Common myeloid progenitor, CD34-positive (primary cell): Measurements from ENCODE around the gene VPS50. TPM values are rescaled to one million over a fixed set of nuclear protein-coding genes. Genes with fewer than 3 reads are reported as not detected.

ENCODE experiments used
- CTCF ChIA-PET: fragments of 350-600 bp; sonication (Branson Sonifier 250); formaldehyde crosslinking; loops from one replicate; lab custom pipeline; 2021; ENCODE audit warnings: antibody characterized with exemption; lab: Charles Lee
- POLR2A ChIA-PET: fragments of 350-600 bp; sonication (Branson Sonifier 250); formaldehyde crosslinking; loops from one replicate; lab custom pipeline; 2021; ENCODE audit warnings: antibody characterized with exemption; lab: Charles Lee
- DNase-seq, 3 donors: peaks; one replicate each; pipeline versions ENCODE4 v3.0.0 to v3.0.0-alpha.2; 2013
- H3K27ac ChIP-seq, 2 experiments: 1 replicate in 1 of 2; 2 replicates in 1 of 2; pipeline ENCODE4 v1.7.0; 2013; ENCODE audit warnings: inconsistent platforms in 2 of 2, low read length in 2 of 2, mild to moderate bottlenecking in 2 of 2, low read depth in 1 of 2, moderate library complexity in 1 of 2; ENCODE audit not compliant: severe bottlenecking in 2 of 2, insufficient read depth in 1 of 2, poor library complexity in 1 of 2
- H3K27me3 ChIP-seq, 5 experiments: replicated peaks in 2 of 5; 1 replicate in 3 of 5; 2 replicates in 2 of 5; pipeline versions ENCODE4 v1.6.1 to v1.7.0; 2013; ENCODE audit warnings: low read length in 4 of 5, mild to moderate bottlenecking in 2 of 5, moderate library complexity in 2 of 5, inconsistent platforms in 1 of 5; ENCODE audit not compliant: insufficient read depth in 5 of 5, control insufficient read depth in 4 of 5
- H3K36me3 ChIP-seq, 4 experiments: 1 replicate in 2 of 4; 2 replicates in 2 of 4; pipeline versions ENCODE4 v1.6.1 to v1.7.0; 2013; ENCODE audit warnings: low read length in 3 of 4, control low read depth in 1 of 4, mild to moderate bottlenecking in 1 of 4; ENCODE audit not compliant: control insufficient read depth in 4 of 4, insufficient read depth in 4 of 4
- H3K4me1 ChIP-seq, 4 experiments: 1 replicate in 3 of 4; 2 replicates in 1 of 4; pipeline versions ENCODE4 v1.6.1 to v1.7.1; 2013; ENCODE audit warnings: low read length in 3 of 4, mild to moderate bottlenecking in 3 of 4, control low read depth in 1 of 4, inconsistent platforms in 1 of 4, moderate library complexity in 1 of 4; ENCODE audit not compliant: control insufficient read depth in 4 of 4, insufficient read depth in 4 of 4; ENCODE audit errors: control extremely low read depth in 1 of 4
- H3K4me3 ChIP-seq, 7 experiments: 1 replicate in 4 of 7; 2 replicates in 3 of 7; pipeline versions ENCODE4 v1.5.1 to v1.7.0; 2013; ENCODE audit warnings: mild to moderate bottlenecking in 7 of 7, low read length in 6 of 7, moderate library complexity in 6 of 7, inconsistent platforms in 2 of 7, low read depth in 2 of 7, control low read depth in 1 of 7; ENCODE audit not compliant: insufficient read depth in 4 of 7, control insufficient read depth in 1 of 7; ENCODE audit errors: extremely low read depth in 1 of 7
- H3K9me3 ChIP-seq, 5 experiments: 1 replicate in 4 of 5; 2 replicates in 1 of 5; pipeline versions ENCODE4 v1.6.1 to v1.7.1; 2013; ENCODE audit warnings: low read length in 4 of 5, mild to moderate bottlenecking in 2 of 5, inconsistent platforms in 1 of 5, low read depth in 1 of 5, moderate library complexity in 1 of 5; ENCODE audit not compliant: control insufficient read depth in 4 of 5, insufficient read depth in 2 of 5; ENCODE audit errors: control extremely low read depth in 1 of 5
- WGBS: methylation state at CpG from one replicate; pipeline ENCODE4 v1.1.5; 2013; ENCODE audit not compliant: insufficient coverage; 5-methylcytosine and 5-hydroxymethylcytosine counted together
- polyA plus RNA-seq: library from polyadenylated mRNA; unstranded; fragments of 120-200 nt; gene quantifications from one replicate; pipeline ENCODE4 v1.2.1, GENCODE V29; 2013

Gene VPS50, protein sequence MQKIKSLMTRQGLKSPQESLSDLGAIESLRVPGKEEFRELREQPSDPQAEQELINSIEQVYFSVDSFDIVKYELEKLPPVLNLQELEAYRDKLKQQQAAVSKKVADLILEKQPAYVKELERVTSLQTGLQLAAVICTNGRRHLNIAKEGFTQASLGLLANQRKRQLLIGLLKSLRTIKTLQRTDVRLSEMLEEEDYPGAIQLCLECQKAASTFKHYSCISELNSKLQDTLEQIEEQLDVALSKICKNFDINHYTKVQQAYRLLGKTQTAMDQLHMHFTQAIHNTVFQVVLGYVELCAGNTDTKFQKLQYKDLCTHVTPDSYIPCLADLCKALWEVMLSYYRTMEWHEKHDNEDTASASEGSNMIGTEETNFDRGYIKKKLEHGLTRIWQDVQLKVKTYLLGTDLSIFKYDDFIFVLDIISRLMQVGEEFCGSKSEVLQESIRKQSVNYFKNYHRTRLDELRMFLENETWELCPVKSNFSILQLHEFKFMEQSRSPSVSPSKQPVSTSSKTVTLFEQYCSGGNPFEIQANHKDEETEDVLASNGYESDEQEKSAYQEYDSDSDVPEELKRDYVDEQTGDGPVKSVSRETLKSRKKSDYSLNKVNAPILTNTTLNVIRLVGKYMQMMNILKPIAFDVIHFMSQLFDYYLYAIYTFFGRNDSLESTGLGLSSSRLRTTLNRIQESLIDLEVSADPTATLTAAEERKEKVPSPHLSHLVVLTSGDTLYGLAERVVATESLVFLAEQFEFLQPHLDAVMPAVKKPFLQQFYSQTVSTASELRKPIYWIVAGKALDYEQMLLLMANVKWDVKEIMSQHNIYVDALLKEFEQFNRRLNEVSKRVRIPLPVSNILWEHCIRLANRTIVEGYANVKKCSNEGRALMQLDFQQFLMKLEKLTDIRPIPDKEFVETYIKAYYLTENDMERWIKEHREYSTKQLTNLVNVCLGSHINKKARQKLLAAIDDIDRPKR
- 17.5 TPM for polyA plus RNA-seq

DNA sequence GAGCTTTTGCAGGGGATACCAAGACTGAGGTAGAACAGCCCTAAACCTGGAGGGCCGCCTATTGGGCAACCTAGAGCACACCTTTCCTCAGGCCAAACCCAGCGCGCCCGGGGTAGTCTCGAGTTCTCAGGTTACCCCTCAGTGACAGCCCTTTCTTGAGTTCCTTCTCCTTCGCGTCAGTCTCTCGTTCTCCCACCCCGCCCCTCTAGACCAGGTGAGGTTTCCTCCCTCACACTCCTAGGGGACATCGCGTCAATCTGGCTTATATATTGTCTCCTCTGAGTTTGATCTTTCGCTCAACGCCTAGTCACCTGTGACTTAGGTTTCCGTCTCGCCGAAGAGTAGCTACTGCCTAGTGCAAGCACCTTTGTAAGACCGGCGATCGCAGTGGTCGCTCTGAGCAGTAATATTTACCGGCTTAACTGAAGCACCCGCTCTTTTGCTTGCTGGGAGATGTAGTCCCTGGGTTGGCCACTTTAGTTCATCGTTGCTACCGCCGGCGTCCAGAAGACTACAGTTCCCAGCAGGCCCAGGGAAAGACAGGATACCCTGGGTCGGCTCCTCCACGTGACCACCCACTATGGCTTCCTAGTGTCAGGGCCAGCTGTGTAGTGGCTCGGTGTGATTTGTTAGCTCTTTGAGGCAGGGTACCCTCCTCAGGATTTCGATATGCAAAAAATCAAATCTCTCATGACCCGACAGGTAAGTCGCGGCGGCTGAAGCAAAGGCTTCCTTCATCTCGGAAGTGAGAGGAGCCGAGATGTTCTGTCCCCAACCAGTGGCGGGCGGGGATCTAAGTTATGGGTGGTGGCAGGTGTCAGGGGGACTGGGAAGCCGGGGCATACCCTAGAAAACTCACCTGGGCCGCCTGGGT is at the start of gene VPS50:
Gene VPS50, plus strand, starts transcription at position 568 of the 874 bp plus-strand sequence. Its CDS starts 102 bp downstream, at position 670.
- no peaks in the 10 kb centered on the region for H3K9me3 ChIP-seq
- peak; percentile 94 to 98 (median 97) for DNase-seq
- H3K4me1 ChIP-seq: peaks cover 9 to 15% (median 14%) of the 10 kb centered on the region in 4 experiments
- WGBS: 0% methylated on average over 35 of the region's 40 CpGs
- H3K27me3 ChIP-seq: no peaks in the 10 kb centered on the region
- peak within 1 kb of the TSS; percentile 90 to 98 (median 96) for H3K4me3 ChIP-seq
- CTCF ChIA-PET: interaction anchor here (0.8 to 3.6 kb wide), 4 partner anchors 10 to 94 kb away, joined by 3 to 19 read pairs (median 5); no protein-coding TSS in a partner anchor
- H3K36me3 ChIP-seq: no peaks in the 10 kb centered on the region
- POLR2A ChIA-PET: interaction anchor here (0.5 kb wide), 1 partner anchor 1156 kb away, joined by 4 read pairs; no protein-coding TSS in a partner anchor
- H3K27ac ChIP-seq: peak within 1 kb of the TSS; percentile 25 to 70

DNA sequence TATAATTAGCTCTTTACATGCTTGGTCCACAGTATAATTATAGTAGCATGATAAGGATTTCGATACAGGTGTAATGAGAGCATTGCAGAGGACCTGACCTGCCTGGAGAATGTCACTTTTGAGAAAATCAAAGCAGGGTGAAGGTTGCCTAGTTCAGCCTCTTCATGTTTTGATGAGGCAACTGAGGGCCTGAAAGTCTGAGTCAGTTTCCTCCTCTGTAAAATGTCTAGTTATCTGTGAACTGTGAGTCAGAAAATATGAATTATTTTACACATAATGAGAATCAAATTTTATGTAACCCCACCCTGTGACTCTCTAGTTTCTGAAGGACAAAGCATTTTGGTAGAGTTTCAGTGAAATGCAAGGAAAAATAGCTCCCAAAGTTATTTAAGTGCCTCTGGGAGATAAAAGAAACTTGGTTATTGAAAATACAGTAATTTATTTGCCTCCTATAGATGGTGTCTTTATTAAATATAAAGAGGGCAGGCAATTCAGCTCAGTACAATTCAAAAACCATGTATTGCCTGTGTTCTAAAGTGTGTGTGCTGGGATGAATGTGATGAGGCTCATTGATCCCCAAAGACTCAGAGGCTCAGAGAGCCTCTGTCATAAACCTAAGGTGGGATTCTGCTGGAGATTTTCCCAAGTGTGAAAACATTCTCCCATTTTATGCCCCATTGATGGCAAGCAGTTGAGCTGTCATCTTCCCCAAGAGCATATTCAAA is 46.7 kb upstream of the VPS50 start:
- H3K36me3 ChIP-seq: no peaks in the 10 kb centered on the region
- POLR2A ChIA-PET: interaction anchor here (0.6 kb wide), 1 partner anchor 170 kb away, joined by 4 read pairs; no protein-coding TSS in a partner anchor
- no peaks in the 10 kb centered on the region for H3K4me1 ChIP-seq
- peaks cover 0 to 13% (median 2%) of the 10 kb centered on the region in 5 experiments for H3K27me3 ChIP-seq
- H3K27ac ChIP-seq: no peak overlapping the region
- no peaks in the 10 kb centered on the region for H3K9me3 ChIP-seq
- no peak overlapping the region for H3K4me3 ChIP-seq
- no peak for DNase-seq
- CTCF ChIA-PET: interaction anchor here (0.8 to 1.2 kb wide), 3 partner anchors 15 to 40 kb away, joined by 3 read pairs; partner anchors contain the start of gene HEPACAM2
- WGBS: 88% methylated on average over 1 of the region's 1 CpG

DNA sequence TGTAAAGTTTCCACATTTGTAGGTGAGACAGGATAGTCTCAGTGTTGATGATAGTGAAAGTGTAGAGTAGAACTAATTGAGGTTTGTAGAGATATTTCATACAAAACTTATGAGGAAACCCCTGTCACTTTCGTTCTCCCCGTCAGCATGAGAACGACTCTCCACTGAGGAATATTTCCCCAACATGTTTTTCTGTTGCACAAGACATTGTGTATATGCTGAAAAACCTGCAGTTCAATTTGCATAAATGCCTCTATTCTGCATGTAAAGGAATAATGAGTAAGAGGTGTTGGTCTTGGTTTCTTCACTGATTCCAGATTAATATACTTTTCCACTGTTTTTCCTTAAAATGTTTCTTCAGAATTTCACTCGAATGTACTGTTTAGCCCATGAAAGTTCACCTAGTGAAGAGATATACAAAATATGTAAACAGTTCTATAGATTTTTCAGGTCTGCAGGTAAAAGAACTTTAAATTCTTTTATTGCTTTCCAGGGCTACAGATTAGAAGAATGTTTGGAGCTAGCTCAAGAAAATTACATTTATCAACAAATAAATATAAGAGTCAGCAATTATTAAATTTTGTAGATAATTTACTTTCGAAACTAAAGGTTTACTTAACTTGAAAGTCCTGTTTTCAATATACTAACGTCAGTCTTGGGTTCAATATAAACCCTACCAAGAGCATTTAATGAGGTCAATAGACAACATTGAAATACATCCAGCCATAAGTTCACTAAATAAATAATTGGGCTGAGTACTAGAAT is 43.1 kb upstream of the VPS50 start:
- Histone ChIP-seq H3K4me1 (no peaks in the 10 kb centered on the region), H3K27ac (no peak overlapping the region), H3K27me3 (peaks cover 0 to 13% (median 4%) of the 10 kb centered on the region in 5 experiments), H3K36me3 (no peaks in the 10 kb centered on the region), H3K9me3 (no peaks in the 10 kb centered on the region), H3K4me3 (no peak overlapping the region)
- POLR2A ChIA-PET: no interaction called here
- DNase-seq: no peak
- CTCF ChIA-PET: no interaction called here
- WGBS: no CpG with 5 or more reads among the region's 6 CpGs

DNA sequence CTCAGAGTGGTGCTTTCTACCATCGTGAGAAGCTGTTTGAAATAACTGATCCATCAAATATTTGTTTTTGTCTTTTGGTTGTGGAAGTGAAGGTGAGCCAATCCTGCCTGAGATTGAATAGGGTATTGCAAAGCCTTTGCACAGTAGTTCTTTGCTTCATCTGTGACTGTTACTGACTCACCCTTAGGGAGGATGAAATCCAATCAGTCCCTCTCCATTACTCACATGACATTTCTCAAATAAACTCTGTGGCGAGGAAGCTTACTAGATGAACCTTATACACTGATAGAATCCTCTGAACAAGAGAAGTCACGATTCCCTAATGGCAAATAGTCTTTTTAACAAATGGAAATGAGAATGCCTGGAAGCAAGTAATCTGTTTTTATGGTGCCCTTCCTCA is 37.8 kb upstream of the VPS50 start:
- Histone ChIP-seq H3K9me3 (no peaks in the 10 kb centered on the region), H3K4me1 (peaks cover 0 to 12% (median 2%) of the 10 kb centered on the region in 4 experiments), H3K27ac (no peak overlapping the region), H3K36me3 (no peaks in the 10 kb centered on the region), H3K4me3 (no peak overlapping the region), H3K27me3 (peaks cover 0 to 8% (median 0%) of the 10 kb centered on the region in 5 experiments)
- ChIA-PET CTCF (interaction anchor here (0.7 to 1.3 kb wide), 2 partner anchors 15 to 52 kb away, joined by 3 to 6 read pairs; no protein-coding TSS in a partner anchor), POLR2A (no interaction called here)
- DNase-seq: no peak
- WGBS: no CpG with 5 or more reads among the region's 3 CpGs

DNA sequence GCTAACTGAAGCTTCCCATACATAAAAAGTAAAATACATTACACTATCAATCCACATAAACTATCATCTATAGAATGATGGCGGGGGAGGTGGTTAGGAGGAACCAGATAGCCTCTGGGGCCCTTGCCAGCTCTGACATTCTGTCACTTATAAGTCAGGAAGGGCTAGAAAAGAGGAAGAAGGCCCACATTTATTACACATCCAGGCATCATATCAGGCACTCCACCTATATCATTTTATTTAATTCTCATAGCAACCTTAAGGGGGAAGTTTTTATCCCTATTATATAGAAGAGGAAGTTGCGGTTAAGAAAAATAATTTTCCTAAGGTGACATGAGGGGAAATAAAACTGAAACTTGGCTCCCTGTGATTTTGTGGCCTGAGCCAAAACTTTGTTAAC is 35.8 kb upstream of the VPS50 start:
- ChIA-PET CTCF (interaction anchor here (0.7 kb wide), 1 partner anchor 82 kb away, joined by 3 read pairs; no protein-coding TSS in a partner anchor), POLR2A (no interaction called here)
- 0% methylated on average over 1 of the region's 2 CpGs for WGBS
- H3K27ac ChIP-seq: no peak overlapping the region
- peaks cover 0 to 12% (median 2%) of the 10 kb centered on the region in 4 experiments for H3K4me1 ChIP-seq
- H3K36me3 ChIP-seq: no peaks in the 10 kb centered on the region
- peaks cover 0 to 3% (median 0%) of the 10 kb centered on the region in 5 experiments for H3K27me3 ChIP-seq
- peak; percentile 26 to 77 (median 71) for DNase-seq
- no peaks in the 10 kb centered on the region for H3K9me3 ChIP-seq
- no peak overlapping the region for H3K4me3 ChIP-seq
